Activated CD8-positive, alpha-beta T cell treated with anti-CD3 and anti-CD28 coated beads, Interleukin-2, amount 10 ng/mL, durations not matched to agents 7 days and 5 days (primary cell): Measurements from ENCODE around the gene SEMG1. TPM values are rescaled to one million over a fixed set of nuclear protein-coding genes. Genes with fewer than 3 reads are reported as not detected.

Experiments
- ATAC-seq: fragments of 150-1000 bp; cut with Tn5 transposase; one replicate; pipeline ENCODE4 v1.10.0; 2021; ENCODE audit warnings: moderate library complexity
- CTCF ChIA-PET: fragments of 350-600 bp; sonication (Branson Sonifier 250); formaldehyde crosslinking; loops from one replicate; lab custom pipeline; 2021; ENCODE audit warnings: antibody characterized with exemption; lab: Charles Lee
- POLR2A ChIA-PET: fragments of 350-600 bp; sonication (Branson Sonifier 250); formaldehyde crosslinking; loops from one replicate; lab custom pipeline; 2021; ENCODE audit warnings: antibody characterized with exemption; lab: Charles Lee
- DNase-seq: peaks from one replicate; pipeline ENCODE4 v3.0.0-alpha.2; 2020
- H3K27ac Mint-ChIP-seq: one replicate; pipeline ENCODE4 v1.8.0; 2021; ENCODE audit warnings: mild to moderate bottlenecking, mixed read lengths
- H3K27me3 Mint-ChIP-seq: one replicate; pipeline ENCODE4 v1.8.0; 2021; ENCODE audit warnings: low read depth, mixed read lengths
- H3K36me3 Mint-ChIP-seq: one replicate; pipeline ENCODE4 v1.8.0; 2021; ENCODE audit warnings: low read depth, mixed read lengths
- H3K4me1 Mint-ChIP-seq: one replicate; pipeline ENCODE4 v1.8.0; 2021; ENCODE audit warnings: low read depth, mixed read lengths
- H3K4me3 Mint-ChIP-seq: one replicate; pipeline ENCODE4 v1.8.0; 2021; ENCODE audit warnings: mild to moderate bottlenecking, mixed read lengths
- H3K9me3 Mint-ChIP-seq: one replicate; pipeline ENCODE4 v1.8.0; 2022; ENCODE audit warnings: mixed read lengths; ENCODE audit not compliant: insufficient read depth
- total RNA-seq, 2 experiments: library from RNA; stranded (reverse); gene quantifications; one replicate each; pipeline ENCODE4 v1.2.3, GENCODE V29; 2021

The SEMG1 gene
- total RNA-seq, 2 experiments from 2014 or later: not detected

DNA sequence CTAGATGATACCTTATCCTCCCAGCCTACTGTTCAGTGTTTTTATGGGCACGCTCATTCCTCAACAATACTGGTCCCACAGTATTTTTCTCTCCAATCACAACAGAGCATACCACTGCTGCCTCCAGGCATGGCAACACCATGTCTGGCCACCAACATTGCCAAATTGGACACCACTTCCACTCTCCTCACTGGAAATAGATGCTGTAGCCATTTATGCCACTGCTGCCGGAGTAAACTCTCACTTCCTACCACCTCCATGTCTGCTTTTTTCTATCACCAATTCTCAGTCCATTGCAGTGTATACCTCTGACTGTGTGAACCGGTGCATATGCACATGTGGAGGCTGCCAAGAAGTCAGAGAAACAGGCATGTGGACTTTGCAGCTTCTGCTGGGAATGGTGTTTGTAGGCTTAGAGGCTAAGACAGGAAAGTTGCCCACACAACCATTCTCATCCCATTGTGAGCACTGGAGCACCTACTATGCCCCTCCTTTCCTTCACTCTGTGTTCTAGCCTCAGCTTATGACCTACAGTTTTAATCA, 17.7 kb upstream of the SEMG1 start:
- no peak overlapping the region for H3K27ac Mint-ChIP-seq
- DNase-seq (no peak), ATAC-seq (no peak)
- POLR2A ChIA-PET: no interaction called here
- no peaks in the 10 kb centered on the region for H3K36me3 Mint-ChIP-seq
- no peak overlapping the region for H3K4me3 Mint-ChIP-seq
- no peaks in the 10 kb centered on the region for H3K4me1 Mint-ChIP-seq
- peaks cover 23% of the 10 kb centered on the region for H3K27me3 Mint-ChIP-seq
- no peaks in the 10 kb centered on the region for H3K9me3 Mint-ChIP-seq
- CTCF ChIA-PET: interaction anchor here (1.6 kb wide), 1 partner anchor 105 kb away, joined by 4 read pairs; no protein-coding TSS in a partner anchor

DNA sequence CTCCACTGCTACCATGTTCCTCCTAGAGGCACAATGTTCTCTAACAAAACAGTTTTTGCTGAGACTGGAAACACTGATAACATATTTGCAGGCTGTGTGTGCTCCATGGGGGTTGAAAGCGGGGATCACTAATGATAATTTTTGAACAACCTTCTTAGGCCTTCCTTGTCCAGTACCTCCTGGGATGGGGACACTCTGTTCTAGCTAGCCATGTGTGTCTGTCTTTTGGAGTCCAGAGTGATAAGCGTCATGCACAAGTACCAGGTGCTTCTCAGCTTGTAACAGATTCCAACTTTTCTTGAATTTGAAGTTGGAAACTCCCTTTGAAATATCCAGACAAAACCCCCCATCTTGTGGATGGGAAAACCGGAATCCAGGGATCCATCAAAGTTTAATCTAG, 17.0 kb upstream of the SEMG1 start:
- Mint-ChIP-seq H3K4me1 (no peaks in the 10 kb centered on the region), H3K36me3 (no peaks in the 10 kb centered on the region), H3K4me3 (no peak overlapping the region), H3K27ac (no peak overlapping the region), H3K9me3 (no peaks in the 10 kb centered on the region), H3K27me3 (peaks cover 24% of the 10 kb centered on the region)
- ATAC-seq (no peak), DNase-seq (no peak)
- POLR2A ChIA-PET: no interaction called here
- CTCF ChIA-PET: interaction anchor here (1.1 to 1.6 kb wide), 2 partner anchors 51 to 104 kb away, joined by 4 read pairs; no protein-coding TSS in a partner anchor

DNA sequence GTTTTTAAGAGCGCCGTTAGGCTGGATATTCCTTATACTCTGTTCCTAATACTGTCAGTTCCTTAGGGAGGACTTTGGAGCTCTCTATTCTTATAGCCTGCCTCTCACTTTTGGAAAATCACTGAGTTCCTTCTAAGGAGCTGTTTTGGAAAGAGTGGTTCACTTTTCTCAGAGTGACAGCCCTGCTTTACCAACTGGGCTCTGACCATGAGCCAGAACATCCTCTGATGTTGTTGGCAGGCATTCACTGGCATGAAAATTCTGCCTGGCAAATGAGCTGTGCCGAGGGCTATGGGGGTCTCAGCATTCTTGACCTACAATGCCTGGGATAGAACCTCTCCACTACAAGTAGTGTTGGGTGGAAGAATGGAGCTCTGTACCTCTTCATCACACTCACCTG, 14.9 kb upstream of the SEMG1 start:
- no peak for DNase-seq
- Mint-ChIP-seq H3K27ac (no peak overlapping the region), H3K4me1 (no peaks in the 10 kb centered on the region), H3K4me3 (no peak overlapping the region), H3K27me3 (peaks cover 22% of the 10 kb centered on the region), H3K9me3 (peaks cover 4% of the 10 kb centered on the region), H3K36me3 (no peaks in the 10 kb centered on the region)
- no peak for ATAC-seq
- CTCF ChIA-PET: interaction anchor here (0.7 to 1.2 kb wide), 2 partner anchors 52 to 579 kb away, joined by 3 read pairs; no protein-coding TSS in a partner anchor
- POLR2A ChIA-PET: no interaction called here

DNA sequence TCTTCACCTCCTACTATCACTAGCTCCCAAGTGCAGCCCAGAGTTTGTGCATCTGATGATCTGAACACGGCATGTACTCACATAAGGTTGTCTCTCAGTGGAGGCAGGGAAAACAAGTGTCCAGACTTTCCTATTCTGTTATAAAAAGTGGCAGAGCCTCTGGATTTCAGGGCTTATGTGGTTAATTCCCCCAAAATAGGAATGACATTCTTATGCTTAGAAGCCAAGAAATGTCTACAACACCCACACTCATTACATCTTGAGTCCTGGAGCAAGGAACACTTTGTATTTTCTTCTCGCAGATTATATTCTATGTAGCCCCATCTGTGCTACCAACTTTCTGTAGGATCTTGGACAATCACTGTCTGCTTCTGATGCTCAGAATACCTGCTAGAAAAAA, 13.5 kb upstream of the SEMG1 start:
- Mint-ChIP-seq H3K4me3 (no peak overlapping the region), H3K36me3 (no peaks in the 10 kb centered on the region), H3K9me3 (peaks cover 4% of the 10 kb centered on the region), H3K27me3 (peaks cover 23% of the 10 kb centered on the region), H3K4me1 (no peaks in the 10 kb centered on the region), H3K27ac (no peak overlapping the region)
- CTCF ChIA-PET: no interaction called here
- no peak for DNase-seq
- POLR2A ChIA-PET: interaction anchor here (0.5 kb wide), 1 partner anchor 293 kb away, joined by 3 read pairs; no protein-coding TSS in a partner anchor
- no peak for ATAC-seq

DNA sequence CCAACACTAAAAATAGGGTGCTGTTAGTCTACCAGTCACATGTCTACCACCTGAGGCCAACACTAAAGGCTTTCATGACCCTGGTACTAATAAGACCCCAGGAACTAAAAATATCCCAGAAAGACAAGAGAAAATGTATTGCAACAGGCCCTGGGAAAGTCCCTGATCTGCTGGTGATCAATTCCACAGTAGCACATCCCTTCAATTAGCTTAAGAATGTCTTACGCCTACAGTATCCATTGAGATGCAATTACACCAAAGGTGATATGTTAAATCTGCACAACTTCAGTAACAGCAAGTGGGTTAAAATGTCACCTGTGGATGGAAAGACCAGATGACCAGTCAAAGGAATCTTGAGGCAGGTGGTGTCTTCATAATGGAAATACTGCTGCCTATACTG, 3.1 kb downstream of the SEMG1 start:
- Mint-ChIP-seq H3K4me1 (no peaks in the 10 kb centered on the region), H3K27me3 (peaks cover 25% of the 10 kb centered on the region), H3K4me3 (no peak overlapping the region), H3K9me3 (no peaks in the 10 kb centered on the region), H3K36me3 (no peaks in the 10 kb centered on the region), H3K27ac (no peak overlapping the region)
- DNase-seq: no peak
- ChIA-PET POLR2A (no interaction called here), CTCF (no interaction called here)
- ATAC-seq: no peak

DNA sequence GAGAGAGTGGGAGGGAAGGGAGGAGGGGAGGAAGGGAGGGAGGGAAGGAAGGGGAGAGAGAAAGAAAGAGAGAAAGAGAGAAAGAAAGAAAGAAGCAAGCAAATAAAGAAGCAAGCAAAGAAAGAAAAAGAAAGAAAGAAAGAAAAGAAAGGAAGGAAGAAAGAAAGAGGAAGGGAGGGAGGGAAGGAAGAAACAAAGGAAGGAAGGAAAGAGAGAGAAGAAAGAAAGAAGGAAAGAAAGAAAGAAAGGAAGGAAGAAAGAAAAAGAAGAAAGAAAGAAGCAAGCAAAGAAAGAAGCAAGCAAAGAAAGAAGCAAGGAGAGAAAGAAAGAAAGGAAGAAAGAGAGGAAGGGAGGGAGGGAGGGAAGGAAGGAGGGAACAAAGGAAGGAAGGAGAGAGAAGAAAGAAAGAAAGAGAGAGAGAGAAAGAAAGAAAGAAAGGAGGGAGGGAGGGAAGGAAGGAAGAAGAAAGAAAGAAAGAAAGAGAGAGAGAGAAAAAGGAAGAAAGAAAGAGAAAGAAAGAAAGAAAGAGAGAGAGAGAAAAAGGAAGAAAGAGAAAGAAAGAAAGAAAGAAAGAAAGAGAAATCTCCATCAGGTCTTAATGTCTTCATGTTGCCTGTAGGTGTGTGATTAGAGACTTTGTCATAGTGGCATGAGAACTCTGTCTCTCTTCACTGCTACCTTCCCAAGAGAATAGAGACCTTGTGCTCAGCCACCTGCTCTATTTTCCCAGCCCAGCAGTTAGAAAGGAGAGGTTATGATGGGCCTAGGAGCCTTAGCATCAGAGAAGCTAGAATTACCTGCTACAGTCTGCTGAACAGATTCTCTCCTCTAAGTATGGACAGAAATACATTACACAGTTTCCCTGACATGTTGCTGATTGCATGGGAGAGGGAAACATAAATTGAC, 5.0 kb downstream of the SEMG1 start:
- H3K36me3 Mint-ChIP-seq: no peaks in the 10 kb centered on the region
- H3K4me1 Mint-ChIP-seq: no peaks in the 10 kb centered on the region
- POLR2A ChIA-PET: no interaction called here
- CTCF ChIA-PET: no interaction called here
- no peak overlapping the region for H3K27ac Mint-ChIP-seq
- DNase-seq (no peak), ATAC-seq (no peak)
- no peaks in the 10 kb centered on the region for H3K9me3 Mint-ChIP-seq
- peaks cover 17% of the 10 kb centered on the region for H3K27me3 Mint-ChIP-seq
- no peak overlapping the region for H3K4me3 Mint-ChIP-seq

DNA sequence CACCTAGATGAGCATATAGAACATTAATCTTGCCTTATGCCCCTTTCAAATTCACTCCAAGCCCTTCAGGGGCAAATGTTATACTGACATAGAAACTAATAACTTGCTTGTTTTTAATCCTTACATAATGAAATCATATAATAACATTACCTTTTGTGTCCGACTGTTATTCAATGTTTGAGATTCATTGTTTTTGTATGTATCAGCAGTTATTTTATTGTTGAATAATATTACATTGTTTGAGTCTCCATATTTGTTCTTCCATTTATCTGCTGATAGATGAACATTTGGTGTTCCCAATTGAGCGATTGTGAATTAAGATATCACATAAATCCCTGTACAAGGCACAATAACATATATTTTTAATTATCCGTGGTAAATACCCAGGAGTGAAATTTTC, 6.0 kb downstream of the SEMG1 start:
- H3K9me3 Mint-ChIP-seq: no peaks in the 10 kb centered on the region
- no peaks in the 10 kb centered on the region for H3K36me3 Mint-ChIP-seq
- ChIA-PET CTCF (no interaction called here), POLR2A (no interaction called here)
- H3K4me3 Mint-ChIP-seq: no peak overlapping the region
- H3K27me3 Mint-ChIP-seq: peaks cover 13% of the 10 kb centered on the region
- no peak overlapping the region for H3K27ac Mint-ChIP-seq
- no peaks in the 10 kb centered on the region for H3K4me1 Mint-ChIP-seq
- ATAC-seq (no peak), DNase-seq (no peak)

DNA sequence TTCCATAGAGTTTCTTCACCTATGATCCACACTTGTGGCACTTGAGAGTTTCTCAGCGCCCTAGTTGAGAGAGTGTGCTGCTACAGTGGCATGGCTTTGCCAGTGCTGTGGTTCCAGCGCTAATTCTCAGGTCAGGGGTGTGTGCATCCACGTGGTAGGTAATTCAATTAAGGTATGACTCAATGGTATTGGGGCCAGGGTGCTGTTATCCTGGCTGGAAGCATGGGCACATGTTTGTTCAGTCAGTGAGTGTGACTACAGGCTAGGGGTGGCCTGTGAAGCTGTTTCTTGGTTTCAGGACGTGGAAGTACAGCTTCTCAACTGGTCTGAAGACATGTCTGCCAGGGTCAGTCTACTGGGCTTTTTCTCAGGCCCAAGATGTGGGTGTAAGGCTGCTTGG, 11.3 kb downstream of the SEMG1 start:
- CTCF ChIA-PET: no interaction called here
- H3K27ac Mint-ChIP-seq: no peak overlapping the region

DNA sequence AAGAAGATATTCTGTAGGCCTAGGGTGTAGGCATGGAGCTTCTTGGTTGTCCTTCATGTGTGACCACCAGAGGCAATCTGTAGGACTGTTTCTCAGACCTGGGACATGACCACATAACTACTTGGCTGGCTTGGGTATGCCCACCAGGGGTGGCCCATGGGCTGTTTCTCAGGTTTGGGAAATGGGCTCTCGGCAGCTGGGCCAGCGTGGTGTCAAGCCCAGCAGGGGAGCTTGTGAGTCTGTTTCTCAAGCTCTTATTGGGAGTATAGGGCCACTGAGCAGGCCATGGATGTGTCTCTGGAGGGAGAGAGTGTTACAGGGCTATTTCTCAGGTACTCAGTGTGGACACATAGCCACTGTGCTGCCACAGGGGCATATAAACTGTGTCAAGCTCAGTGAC, 11.8 kb downstream of the SEMG1 start:
- DNase-seq (no peak), ATAC-seq (no peak)
- H3K36me3 Mint-ChIP-seq: no peaks in the 10 kb centered on the region
- H3K4me3 Mint-ChIP-seq: no peak overlapping the region
- no peaks in the 10 kb centered on the region for H3K4me1 Mint-ChIP-seq
- H3K9me3 Mint-ChIP-seq: no peaks in the 10 kb centered on the region
- H3K27ac Mint-ChIP-seq: no peak overlapping the region
- ChIA-PET CTCF (no interaction called here), POLR2A (no interaction called here)
- peaks cover 28% of the 10 kb centered on the region for H3K27me3 Mint-ChIP-seq

More for the DNA sequence above, 11.3 kb downstream of the SEMG1 start:
- Mint-ChIP-seq H3K36me3 (no peaks in the 10 kb centered on the region), H3K27me3 (peaks cover 26% of the 10 kb centered on the region), H3K4me3 (no peak overlapping the region), H3K4me1 (no peaks in the 10 kb centered on the region), H3K9me3 (no peaks in the 10 kb centered on the region)
- DNase-seq (no peak), ATAC-seq (no peak)
- POLR2A ChIA-PET: no interaction called here

DNA sequence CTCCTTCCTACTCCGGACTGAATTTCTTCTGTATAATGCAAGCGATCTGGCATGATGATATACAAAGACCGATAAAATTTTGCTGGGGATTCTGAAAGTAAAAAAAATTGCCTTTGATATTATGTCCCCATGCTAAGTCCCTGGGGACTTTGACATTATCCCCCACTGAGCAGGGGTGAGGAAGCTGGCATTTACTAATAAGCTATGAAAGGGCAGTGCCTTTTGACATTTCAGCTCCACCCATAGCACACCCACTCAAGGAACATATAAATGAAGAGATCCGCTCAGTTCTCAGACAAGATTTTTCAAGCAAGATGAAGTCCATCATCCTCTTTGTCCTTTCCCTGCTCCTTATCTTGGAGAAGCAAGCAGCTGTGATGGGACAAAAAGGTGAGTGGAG, 14.2 kb downstream of the SEMG1 start, which contains the start of gene SEMG2:
Gene SEMG2, plus strand, starts transcription at position 298 of the 400 bp plus-strand sequence. Its CDS starts 17 bp downstream, at position 315.
- H3K27me3 Mint-ChIP-seq: peaks cover 34% of the 10 kb centered on the region
- POLR2A ChIA-PET: no interaction called here
- H3K4me3 Mint-ChIP-seq: no peak within 1 kb of the TSS
- no peak within 1 kb of the TSS for H3K27ac Mint-ChIP-seq
- H3K9me3 Mint-ChIP-seq: no peaks in the 10 kb centered on the region
- ATAC-seq: no peak
- no peaks in the 10 kb centered on the region for H3K4me1 Mint-ChIP-seq
- CTCF ChIA-PET: interaction anchor here (1.6 kb wide), 1 partner anchor 8 kb away, joined by 7 read pairs; no protein-coding TSS in a partner anchor
- DNase-seq: no peak
- no peaks in the 10 kb centered on the region for H3K36me3 Mint-ChIP-seq

DNA sequence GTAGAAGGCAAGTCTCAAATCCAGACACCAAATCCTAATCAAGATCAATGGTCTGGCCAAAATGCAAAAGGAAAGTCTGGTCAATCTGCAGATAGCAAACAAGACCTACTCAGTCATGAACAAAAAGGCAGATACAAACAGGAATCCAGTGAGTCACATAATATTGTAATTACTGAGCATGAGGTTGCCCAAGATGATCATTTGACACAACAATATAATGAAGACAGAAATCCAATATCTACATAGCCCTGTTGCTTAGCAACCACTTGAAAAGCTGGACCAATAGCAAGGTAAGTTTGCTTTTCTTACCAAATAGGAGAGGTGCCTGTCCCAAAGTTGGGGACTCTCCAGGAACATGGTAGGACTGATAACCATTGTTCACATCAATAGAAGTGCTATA, 16.3 kb downstream of the SEMG1 start:
- Mint-ChIP-seq H3K36me3 (no peaks in the 10 kb centered on the region), H3K4me1 (no peaks in the 10 kb centered on the region), H3K4me3 (no peak overlapping the region), H3K27me3 (peaks cover 41% of the 10 kb centered on the region), H3K27ac (no peak overlapping the region), H3K9me3 (no peaks in the 10 kb centered on the region)
- CTCF ChIA-PET: no interaction called here
- no peak for DNase-seq
- POLR2A ChIA-PET: no interaction called here
- no peak for ATAC-seq

DNA sequence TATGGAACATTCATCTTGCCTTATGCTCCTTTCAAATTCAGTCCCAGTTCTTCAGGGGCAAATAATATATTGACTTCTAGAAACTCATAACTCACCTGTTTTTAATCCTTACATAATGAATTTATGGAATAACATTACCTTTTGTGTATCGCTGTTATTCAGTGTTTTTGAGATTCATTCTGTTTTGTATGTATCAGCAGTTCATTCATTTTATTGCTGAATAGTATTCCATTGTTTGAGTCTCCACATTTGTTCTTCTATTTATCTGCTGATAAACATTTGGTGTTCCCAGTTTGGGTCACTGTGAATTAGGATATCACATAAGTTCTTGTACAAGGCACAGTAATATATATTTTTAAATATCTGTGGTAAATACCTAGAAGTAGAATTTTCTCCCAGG, 19.5 kb downstream of the SEMG1 start:
- ChIA-PET POLR2A (no interaction called here), CTCF (interaction anchor here (1.1 kb wide), 1 partner anchor 65 kb away, joined by 3 read pairs; no protein-coding TSS in a partner anchor)
- Mint-ChIP-seq H3K27me3 (peaks cover 39% of the 10 kb centered on the region), H3K4me3 (no peak overlapping the region), H3K27ac (no peak overlapping the region), H3K36me3 (no peaks in the 10 kb centered on the region), H3K9me3 (no peaks in the 10 kb centered on the region), H3K4me1 (no peaks in the 10 kb centered on the region)
- ATAC-seq (no peak), DNase-seq (no peak)
